Activated CD4-positive, alpha-beta T cell treated with anti-CD3 and anti-CD28 coated beads, Interleukin-2, Interleukin-4, amounts not matched to agents 100 ng/mL and 50 ng/mL, durations not matched to agents 16 hours and 8 hours (primary cell): ENCODE results near the gene NID1.
"Not testable (repeated sequence)": the region's sequence is repeated elsewhere in the genome, so short reads cannot be mapped to it uniquely, and the experiment has no call there.

Experiments used
- DNase-seq: peaks from one replicate; pipeline ENCODE4 v3.0.0-alpha.2; 2020; ENCODE audit warnings: low spot score

Gene NID1

GRCh38 chr1:235996048-235996785, 68.7 kb downstream of the NID1 start:
- DNase-seq = no peak

DNA sequence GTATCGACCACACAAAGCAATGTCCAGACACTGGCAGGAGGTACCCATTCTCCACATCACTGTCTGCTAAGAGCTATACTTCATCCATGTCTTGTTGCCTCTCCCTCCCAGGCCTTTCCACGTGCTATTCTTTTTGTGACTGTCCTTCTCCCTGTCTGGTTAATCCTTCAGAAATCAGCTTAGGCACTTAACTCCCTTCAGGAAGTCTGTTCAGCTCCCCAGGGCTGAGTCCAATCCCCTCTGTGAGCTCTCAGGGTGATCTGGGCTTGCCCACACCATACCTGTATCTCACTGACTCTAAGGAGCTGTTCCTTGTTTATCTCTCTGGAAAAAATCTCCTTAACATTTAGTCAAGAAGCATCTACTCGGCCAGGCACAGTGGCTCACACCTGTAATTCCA, 69.4 kb downstream of the NID1 start:
- DNase-seq = no peak

- no peak for DNase-seq
These were observed 71.2 kb downstream of the NID1 start for GRCh38 chr1:235993652-235994051.

GRCh38 chr1:235992868-235993267, 72.0 kb downstream of the NID1 start:
- DNase-seq = no peak

GRCh38 chr1:235992346-235992745, 72.5 kb downstream of the NID1 start:
- DNase-seq = no peak

GRCh38 chr1:235990330-235990795, 74.5 kb downstream of the NID1 start:
- no peak for DNase-seq

GRCh38 chr1:235989105-235989504, 75.8 kb downstream of the NID1 start:
- no peak for DNase-seq

- DNase-seq = no peak
These were observed 78.0 kb downstream of the NID1 start for GRCh38 chr1:235986869-235987268.

- no peak for DNase-seq
These were observed 80.7 kb downstream of the NID1 start for GRCh38 chr1:235984041-235984825.

DNA sequence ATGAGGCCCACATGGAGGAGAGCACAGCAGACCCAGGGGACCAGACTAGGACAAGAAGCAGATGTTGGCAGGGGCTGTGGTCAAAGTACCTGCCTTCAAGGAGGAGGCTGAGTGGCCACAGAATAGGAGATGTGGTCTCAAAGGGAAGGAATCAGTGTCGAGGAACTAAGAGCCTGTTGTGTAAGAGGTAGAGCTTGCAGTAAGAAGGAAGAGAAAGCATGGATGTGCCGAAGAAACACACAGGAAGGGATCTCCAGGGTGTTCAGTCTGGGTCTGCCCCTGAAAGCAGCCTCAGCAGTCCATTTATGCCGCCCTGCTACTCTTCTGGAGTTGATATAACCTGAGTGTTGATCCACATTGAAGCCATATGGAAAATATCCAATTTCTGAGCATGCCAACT, 83.9 kb downstream of the NID1 start:
- DNase-seq = no peak

DNA sequence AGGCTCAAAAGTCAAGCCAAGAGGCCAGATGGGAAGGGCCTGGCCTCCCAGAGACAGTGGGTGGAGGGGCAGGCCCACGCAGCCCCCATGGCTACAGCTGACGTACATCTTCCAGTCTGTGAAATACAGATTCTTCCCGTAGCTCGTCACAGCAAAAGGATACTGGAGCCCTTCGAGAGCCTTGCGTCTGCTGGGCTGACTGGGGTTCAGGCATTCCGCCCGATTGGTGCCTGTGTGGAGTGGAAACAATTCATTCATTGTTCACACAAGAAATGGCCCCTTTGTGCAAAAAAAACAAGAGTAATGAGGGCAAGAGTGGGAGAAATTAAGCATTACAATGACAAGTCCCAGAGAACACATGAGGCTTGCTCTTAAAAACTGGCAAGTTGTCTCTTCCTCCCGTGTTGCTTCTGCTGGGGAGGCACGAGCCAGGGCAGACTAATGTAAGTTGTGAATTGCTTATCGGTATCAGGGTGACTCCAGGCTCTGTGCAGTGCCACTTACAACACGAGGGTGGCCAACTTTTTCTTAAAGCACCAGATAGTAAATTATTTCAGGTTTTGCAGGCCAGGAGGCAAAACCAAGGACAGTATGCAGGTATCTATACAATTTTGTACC, 85.1 kb downstream of the NID1 start:
- DNase-seq = no peak

- DNase-seq = no peak
These were observed 85.7 kb downstream of the NID1 start for GRCh38 chr1:235979176-235979575.

- DNase-seq = no peak
These were observed 88.4 kb downstream of the NID1 start for GRCh38 chr1:235976490-235976889.

GRCh38 chr1:235974616-235975015, 90.3 kb downstream of the NID1 start:
- DNase-seq = no peak

DNA sequence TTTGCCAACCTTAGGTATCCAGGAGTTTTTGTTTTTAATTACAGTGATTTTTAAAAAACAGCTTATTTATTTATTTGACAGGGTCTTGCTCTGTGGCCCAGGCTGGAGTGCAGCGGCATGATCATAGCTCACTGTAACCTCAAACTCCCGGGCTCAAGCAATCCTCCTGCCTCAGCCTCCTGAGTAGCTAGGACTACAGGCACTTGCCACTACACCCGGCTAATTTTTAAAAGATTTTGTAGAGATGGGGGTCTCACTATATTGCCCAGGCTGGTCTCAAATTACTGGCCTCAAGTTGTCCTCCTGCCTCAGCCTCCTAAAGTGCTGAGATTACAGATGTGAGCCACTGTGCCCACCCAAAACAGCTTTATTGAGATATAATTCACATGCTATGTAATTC, 92.2 kb downstream of the NID1 start:
- not testable (repeated sequence) for DNase-seq

GRCh38 chr1:235972311-235972689, 92.6 kb downstream of the NID1 start:
- no peak for DNase-seq

DNA sequence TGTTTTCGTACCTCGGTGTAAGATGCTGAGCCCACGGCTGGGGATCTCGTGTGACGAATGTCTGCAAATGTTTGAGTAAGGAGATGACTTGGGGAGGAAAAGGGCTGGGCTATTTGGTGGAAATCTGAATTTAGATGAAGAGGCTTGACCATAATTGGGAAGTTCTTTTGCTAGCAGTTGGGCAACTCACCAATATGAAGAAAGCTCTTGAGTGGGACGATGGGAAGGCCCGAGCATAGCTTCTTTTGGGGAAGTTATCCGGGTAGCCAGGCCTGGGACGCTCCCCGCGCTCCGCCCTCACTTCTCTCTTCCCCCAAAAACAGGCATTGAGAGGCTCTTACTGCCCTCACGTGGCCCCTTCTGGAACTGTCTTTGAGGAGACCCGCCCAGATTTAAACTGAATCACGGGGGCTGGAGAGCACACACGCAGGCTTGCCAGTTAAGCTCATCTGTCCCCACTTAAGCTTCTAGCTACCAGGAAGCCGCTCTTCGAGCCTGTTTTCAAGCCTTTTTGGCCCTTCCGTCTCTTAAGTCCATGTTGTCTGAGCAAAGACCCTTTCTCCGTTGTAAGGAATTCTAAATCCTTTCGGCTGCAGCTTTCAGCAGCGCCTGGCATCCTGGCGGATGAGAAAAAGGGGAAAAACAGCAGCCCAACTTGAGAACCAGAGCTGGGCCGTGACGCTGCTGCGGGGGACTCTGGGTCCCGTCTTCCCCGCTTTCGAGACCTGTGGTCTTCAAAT, 93.1 kb downstream of the NID1 start:
- DNase-seq = peak; percentile 92

DNA sequence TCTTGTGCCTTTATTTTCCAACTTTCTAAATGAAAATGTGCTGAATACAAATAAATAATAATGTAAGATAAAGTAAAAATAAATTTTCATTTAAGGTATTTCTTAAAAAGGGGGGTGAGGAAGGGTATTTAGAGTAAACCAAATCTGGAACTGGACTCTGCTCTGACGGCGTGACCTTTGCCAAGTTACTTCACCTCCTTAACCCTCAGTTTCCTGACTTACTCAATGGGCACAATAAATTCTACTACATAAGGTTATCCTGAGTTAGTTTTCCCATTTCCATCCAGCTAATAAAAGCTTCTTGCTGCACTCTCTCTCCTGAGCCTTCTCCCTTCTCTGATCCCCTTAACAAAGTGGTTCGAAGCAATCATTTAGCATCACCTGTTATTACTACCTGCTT, 93.9 kb downstream of the NID1 start:
- DNase-seq = no peak

DNA sequence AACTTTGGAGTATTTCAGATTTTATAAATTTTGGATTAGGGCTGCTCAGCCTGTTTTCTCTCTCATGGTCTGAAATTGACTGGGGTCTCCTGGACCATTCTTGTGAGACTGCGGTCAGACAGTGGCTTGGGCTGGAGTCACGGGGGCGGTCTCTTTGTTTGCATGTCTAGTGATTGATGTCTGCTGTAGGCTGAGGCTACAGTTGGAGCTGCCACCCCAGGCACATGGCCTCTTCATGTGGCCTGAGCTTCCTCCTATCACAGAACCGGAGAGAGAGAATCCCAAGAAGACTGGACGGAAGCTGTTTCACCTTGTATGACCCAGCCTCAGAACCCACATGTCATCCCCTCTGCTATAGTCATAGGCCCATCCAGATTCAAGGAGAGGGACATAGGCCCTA, 96.1 kb downstream of the NID1 start:
- DNase-seq = no peak

GRCh38 chr1:235966134-235966533, 98.8 kb downstream of the NID1 start:
- DNase-seq = not testable (repeated sequence)

DNA sequence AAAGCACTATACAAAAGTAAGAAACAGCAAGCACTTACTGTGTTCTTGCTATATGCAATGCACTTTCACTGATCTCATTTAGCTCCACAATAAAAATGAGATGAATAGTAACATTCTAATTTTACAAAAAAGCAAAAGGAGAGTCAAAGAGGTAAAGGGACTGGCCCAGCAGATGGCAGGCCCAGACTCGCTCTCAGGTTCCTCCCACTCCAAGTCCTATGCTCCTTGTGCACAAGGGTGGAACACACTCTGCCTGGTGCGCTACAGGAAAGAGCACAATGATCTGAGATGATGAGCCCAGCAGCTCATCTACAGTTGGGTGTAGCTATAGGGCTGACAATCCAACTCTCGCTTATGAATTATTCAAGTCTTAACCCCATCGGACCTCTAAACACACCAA, 104.1 kb downstream of the NID1 start:
- DNase-seq = no peak

DNA sequence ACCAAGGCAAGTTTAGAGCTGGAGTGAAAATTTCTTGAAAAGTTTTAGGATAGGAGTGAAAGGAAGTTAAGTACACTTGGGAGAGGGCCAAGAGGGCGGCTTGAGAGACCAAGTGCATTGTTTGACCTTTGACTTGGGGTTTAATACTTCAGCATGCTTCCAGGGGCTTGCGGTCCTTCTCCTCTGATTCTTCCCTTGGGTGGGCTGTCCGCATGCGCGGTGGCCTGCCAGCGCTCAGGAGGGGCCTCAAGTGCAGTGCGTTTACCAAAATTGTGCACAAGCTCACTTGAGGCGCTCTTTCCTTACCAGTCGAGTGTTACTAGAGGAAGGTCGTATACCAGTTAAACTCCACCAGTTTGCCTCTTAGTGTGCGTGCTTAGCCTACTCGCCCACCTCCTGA, 106.9 kb downstream of the NID1 start:
- no peak for DNase-seq
